DND-41 (cell line): ENCODE results near the gene METTL3.

ENCODE experiments used
- ATAC-seq: fragments of 200-7000 bp; cut with Tn5 transposase; 3 replicates; pipeline ENCODE4 v1.9.1; 2021; ENCODE audit warnings: low read depth; ENCODE audit not compliant: insufficient read depth
- DNase-seq: peaks from one replicate; pipeline ENCODE4 v3.0.0-alpha.2; 2020
- H2AFZ ChIP-seq: 2 replicates; pipeline ENCODE4 v1.6.0; 2012; ENCODE audit warnings: low read depth, low read length
- H3K27ac ChIP-seq: 2 replicates; pipeline ENCODE4 v1.5.1; 2012; ENCODE audit warnings: low read length, inconsistent platforms
- H3K27me3 ChIP-seq: fragments of 200-600 bp; sonication (generic); 2 replicates; pipeline ENCODE4 v1.6.0; 2012; ENCODE audit warnings: low read length, mild to moderate bottlenecking, inconsistent platforms; ENCODE audit not compliant: insufficient read depth, poor library complexity
- H3K36me3 ChIP-seq: 2 replicates; pipeline ENCODE4 v1.5.1; 2012; ENCODE audit warnings: low read length, inconsistent platforms; ENCODE audit not compliant: insufficient read depth
- H3K4me1 ChIP-seq: 2 replicates; pipeline ENCODE4 v1.5.1; 2012; ENCODE audit warnings: mild to moderate bottlenecking, low read length; ENCODE audit not compliant: insufficient read depth
- H3K4me2 ChIP-seq: 2 replicates; pipeline ENCODE4 v1.6.0; 2012; ENCODE audit warnings: mild to moderate bottlenecking, moderate library complexity, low read length, inconsistent platforms; ENCODE audit not compliant: insufficient read depth
- H3K4me3 ChIP-seq, 2 experiments: fragments of 200-600 bp in 1 of 2; shearing (Covaris generic) in 1 of 2; 2 replicates each; pipeline ENCODE4 v1.5.1; 2012 to 2016; ENCODE audit warnings: inconsistent platforms in 2 of 2, low read length in 2 of 2, mild to moderate bottlenecking in 2 of 2, low read depth in 1 of 2, moderate library complexity in 1 of 2
- H3K79me2 ChIP-seq: 2 replicates; pipeline ENCODE4 v1.6.0; 2012; ENCODE audit warnings: low read length, inconsistent platforms; ENCODE audit not compliant: insufficient read depth
- H3K9ac ChIP-seq: 2 replicates; pipeline ENCODE4 v1.6.0; 2012; ENCODE audit warnings: low read depth, mild to moderate bottlenecking, inconsistent platforms, low read length, moderate library complexity
- H3K9me3 ChIP-seq: 2 replicates; pipeline ENCODE4 v1.5.1; 2012; ENCODE audit warnings: low read length, moderate library complexity, mild to moderate bottlenecking, inconsistent platforms; ENCODE audit not compliant: insufficient read depth, severe bottlenecking
- H4K20me1 ChIP-seq: 2 replicates; pipeline ENCODE4 v1.6.0; 2012; ENCODE audit warnings: low read length; ENCODE audit not compliant: insufficient read depth
- CTCF ChIP-seq: IDR thresholded peaks from 2 replicates; pipeline ENCODE4 v1.5.1; 2012; ENCODE audit warnings: borderline replicate concordance, low read length, moderate library complexity, mild to moderate bottlenecking; ENCODE audit not compliant: poor library complexity, severe bottlenecking; ENCODE audit errors: extremely low read depth
- EZH2 ChIP-seq: IDR thresholded peaks from 3 replicates; pipeline ENCODE4 v1.6.1; 2012; ENCODE audit warnings: borderline replicate concordance, low read depth, mild to moderate bottlenecking, moderate library complexity, low read length, inconsistent platforms; ENCODE audit not compliant: severe bottlenecking

Gene METTL3

GRCh38 chr14:21523203-21523602 is 12.1 kb upstream of the METTL3 start:
- H3K27ac ChIP-seq, result no peak overlapping the region
- no peak for DNase-seq
- no peak overlapping the region for H3K4me2 ChIP-seq
- ATAC-seq, result no peak
- H3K27me3 ChIP-seq, result no peaks in the 10 kb centered on the region
- H3K9ac ChIP-seq, result no peak overlapping the region
- peaks cover 16% of the 10 kb centered on the region for H3K4me1 ChIP-seq
- peaks cover 8% of the 10 kb centered on the region for H3K36me3 ChIP-seq
- TF ChIP-seq EZH2 (no peak), CTCF (no peak)
- no peak overlapping the region for H3K4me3 ChIP-seq
- H2AFZ ChIP-seq, result no peak overlapping the region
- H4K20me1 ChIP-seq, result no peaks in the 10 kb centered on the region
- H3K9me3 ChIP-seq, result no peaks in the 10 kb centered on the region
- peaks cover 5% of the 10 kb centered on the region for H3K79me2 ChIP-seq

DNA sequence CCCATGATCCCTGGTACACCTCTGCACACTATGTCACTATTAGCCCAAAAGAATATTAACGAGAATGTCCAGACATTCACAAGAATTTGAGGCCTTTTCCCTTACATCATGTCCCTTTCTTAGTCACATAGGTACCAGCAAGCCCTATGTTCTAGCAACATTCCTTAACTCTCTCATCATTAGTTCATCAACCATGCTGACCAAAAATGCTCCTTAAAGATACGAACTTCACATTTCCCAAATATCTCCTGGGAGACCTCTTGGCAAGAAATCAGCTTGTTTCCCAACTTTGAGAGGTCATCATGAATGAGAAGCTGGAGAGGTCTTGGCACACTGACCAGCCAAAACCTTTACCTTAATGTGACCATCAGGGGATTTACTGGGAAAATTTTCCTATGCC is 10.4 kb upstream of the METTL3 start:
- no peak overlapping the region for H3K4me3 ChIP-seq
- H3K9ac ChIP-seq, result no peak overlapping the region
- no peak overlapping the region for H3K4me2 ChIP-seq
- TF ChIP-seq EZH2, result no peak
- TF ChIP-seq CTCF, result no peak
- H3K27me3 ChIP-seq, result no peaks in the 10 kb centered on the region
- H3K79me2 ChIP-seq, result peaks cover 5% of the 10 kb centered on the region
- H3K36me3 ChIP-seq, result peaks cover 8% of the 10 kb centered on the region
- peaks cover 7% of the 10 kb centered on the region for H3K4me1 ChIP-seq
- ATAC-seq (no peak), DNase-seq (no peak)
- no peak overlapping the region for H2AFZ ChIP-seq
- H3K27ac ChIP-seq, result no peak overlapping the region
- H3K9me3 ChIP-seq, result no peaks in the 10 kb centered on the region
- no peaks in the 10 kb centered on the region for H4K20me1 ChIP-seq

DNA sequence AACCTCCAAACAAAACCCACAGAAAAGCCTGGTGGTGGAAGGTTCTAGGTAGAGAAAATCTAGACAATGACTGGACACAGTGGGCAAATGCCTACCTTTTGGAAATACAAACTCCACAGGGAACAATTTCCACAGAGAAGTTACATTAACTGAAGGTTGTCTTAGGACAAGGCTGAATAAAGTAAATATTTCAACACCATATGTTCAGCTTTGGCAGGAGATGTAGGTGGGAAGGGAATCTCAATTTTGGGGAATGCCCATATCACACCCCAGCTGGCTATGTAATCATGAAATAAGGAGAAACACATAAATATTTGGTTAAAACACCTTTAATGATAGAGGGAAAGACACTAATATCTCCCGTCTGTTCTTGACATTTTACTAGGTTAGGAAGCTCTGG is 9.6 kb upstream of the METTL3 start:
- peaks cover 6% of the 10 kb centered on the region for H3K4me1 ChIP-seq

More for the DNA sequence above, 9.6 kb upstream of the METTL3 start:
- TF ChIP-seq CTCF, result no peak
- no peak for TF ChIP-seq EZH2
- H3K27ac ChIP-seq, result no peak overlapping the region
- no peak overlapping the region for H3K9ac ChIP-seq
- H3K9me3 ChIP-seq, result no peaks in the 10 kb centered on the region
- no peaks in the 10 kb centered on the region for H3K27me3 ChIP-seq
- no peak overlapping the region for H2AFZ ChIP-seq
- no peak for ATAC-seq
- no peak for DNase-seq
- no peak overlapping the region for H3K4me3 ChIP-seq
- H3K36me3 ChIP-seq, result peaks cover 8% of the 10 kb centered on the region
- H3K4me2 ChIP-seq, result no peak overlapping the region
- H4K20me1 ChIP-seq, result no peaks in the 10 kb centered on the region
- peaks cover 5% of the 10 kb centered on the region for H3K79me2 ChIP-seq
